Sigmoid colon (tissue), 4 donors: ENCODE results near the gene AKR1B1.

Experiments used
- POLR2A ChIP-seq, 2 donors: fragments of 450-650 bp; IDR thresholded peaks; one replicate each; pipeline ENCODE4 v1.6.1; 2016; ENCODE audit warnings: antibody characterized with exemption in 2 of 2, mild to moderate bottlenecking in 2 of 2, moderate library complexity in 2 of 2
- POLR2AphosphoS5 ChIP-seq, 4 donors: sonication (generic); formaldehyde crosslinking; IDR thresholded peaks; one replicate each; pipeline ENCODE4 v1.6.1; 2017; ENCODE audit warnings: antibody characterized with exemption in 4 of 4
- TF ChIP-seq, protein P1 (sequence below), 4 experiments: fragments of 450-650 bp in 3 of 4; fragments of 200-600 bp in 1 of 4; IDR thresholded peaks; one replicate each; pipeline ENCODE4 v1.5.1; 2016 to 2019; ENCODE audit warnings: antibody characterized with exemption in 4 of 4, mild to moderate bottlenecking in 3 of 4, moderate library complexity in 2 of 4

- no peak for TF ChIP-seq POLR2AphosphoS5 (IDR thresholded peaks at IDR 0.05)
- no peak for TF ChIP-seq POLR2A (IDR thresholded peaks at IDR 0.05)
- TF ChIP-seq, protein P1, sequence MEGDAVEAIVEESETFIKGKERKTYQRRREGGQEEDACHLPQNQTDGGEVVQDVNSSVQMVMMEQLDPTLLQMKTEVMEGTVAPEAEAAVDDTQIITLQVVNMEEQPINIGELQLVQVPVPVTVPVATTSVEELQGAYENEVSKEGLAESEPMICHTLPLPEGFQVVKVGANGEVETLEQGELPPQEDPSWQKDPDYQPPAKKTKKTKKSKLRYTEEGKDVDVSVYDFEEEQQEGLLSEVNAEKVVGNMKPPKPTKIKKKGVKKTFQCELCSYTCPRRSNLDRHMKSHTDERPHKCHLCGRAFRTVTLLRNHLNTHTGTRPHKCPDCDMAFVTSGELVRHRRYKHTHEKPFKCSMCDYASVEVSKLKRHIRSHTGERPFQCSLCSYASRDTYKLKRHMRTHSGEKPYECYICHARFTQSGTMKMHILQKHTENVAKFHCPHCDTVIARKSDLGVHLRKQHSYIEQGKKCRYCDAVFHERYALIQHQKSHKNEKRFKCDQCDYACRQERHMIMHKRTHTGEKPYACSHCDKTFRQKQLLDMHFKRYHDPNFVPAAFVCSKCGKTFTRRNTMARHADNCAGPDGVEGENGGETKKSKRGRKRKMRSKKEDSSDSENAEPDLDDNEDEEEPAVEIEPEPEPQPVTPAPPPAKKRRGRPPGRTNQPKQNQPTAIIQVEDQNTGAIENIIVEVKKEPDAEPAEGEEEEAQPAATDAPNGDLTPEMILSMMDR (IDR thresholded peaks at IDR 0.05) = no peak
Measured at GRCh38 chr7:134434701-134435100, 24.2 kb downstream of the AKR1B1 start.
